Amniotic epithelial cell (primary cell): Measurements from ENCODE around the gene ZNF133.
"Not testable (repeated sequence)": the region's sequence is repeated elsewhere in the genome, so short reads cannot be mapped to it uniquely, and the experiment has no call there.

Experiments
- DNase-seq: peaks from one replicate; pipeline ENCODE4 v3.0.0-alpha.2; 2010; ENCODE audit warnings: low read depth

ZNF133 gene

DNA sequence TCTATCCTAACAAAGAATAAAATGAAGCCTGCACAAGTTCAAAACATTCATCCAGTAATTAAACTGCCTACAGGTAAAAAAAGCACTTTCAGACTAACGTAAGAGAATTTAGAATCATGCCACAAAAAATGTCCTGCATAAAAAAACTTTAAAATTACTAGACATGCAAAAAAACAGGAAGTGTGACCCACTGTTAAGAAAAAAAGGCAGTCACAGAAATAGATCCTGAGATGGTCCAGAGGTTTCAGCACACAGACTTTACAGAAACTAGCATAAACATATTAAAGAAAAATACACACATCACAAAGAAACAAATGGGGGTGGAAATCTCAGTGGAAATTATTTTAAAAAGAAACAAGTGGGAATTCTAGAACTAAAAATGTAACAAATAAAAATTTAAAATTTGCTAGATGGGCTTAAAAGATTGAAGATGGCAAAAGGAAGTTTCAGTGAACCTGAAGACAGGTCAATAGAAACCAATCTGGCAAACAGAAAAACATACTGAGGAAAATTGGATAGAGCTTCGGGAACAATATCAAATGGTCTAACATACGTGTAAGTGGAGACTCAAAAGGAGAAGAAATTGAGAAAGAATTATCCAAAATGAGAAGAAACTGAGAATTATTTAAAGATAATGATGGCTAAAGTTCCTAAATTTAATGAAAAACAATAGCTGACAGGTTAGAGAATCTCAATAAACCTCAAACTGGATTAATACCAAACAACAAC lies 3.4 kb upstream of the ZNF133 start:
- DNase-seq: peak; percentile 13

DNA sequence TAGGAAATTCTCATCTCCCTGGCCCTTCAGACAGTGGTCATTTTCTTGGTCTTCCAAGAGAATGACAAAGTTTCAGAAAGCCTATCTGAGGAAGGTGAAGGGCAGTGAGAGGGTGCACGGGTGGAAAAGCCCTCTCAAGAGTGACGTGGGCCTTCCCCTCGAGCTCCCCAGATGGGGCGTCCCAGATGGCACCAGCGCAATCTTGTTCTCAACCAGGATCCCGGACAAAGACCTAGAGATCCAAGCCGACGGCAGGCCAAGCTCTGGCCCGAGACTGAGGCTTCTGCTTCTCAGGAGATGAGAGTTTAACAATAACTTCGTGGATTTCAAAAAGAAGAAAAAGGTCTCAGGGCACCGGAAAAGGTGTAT lies 797 bp upstream of the ZNF133 start:
- DNase-seq: no peak

DNA sequence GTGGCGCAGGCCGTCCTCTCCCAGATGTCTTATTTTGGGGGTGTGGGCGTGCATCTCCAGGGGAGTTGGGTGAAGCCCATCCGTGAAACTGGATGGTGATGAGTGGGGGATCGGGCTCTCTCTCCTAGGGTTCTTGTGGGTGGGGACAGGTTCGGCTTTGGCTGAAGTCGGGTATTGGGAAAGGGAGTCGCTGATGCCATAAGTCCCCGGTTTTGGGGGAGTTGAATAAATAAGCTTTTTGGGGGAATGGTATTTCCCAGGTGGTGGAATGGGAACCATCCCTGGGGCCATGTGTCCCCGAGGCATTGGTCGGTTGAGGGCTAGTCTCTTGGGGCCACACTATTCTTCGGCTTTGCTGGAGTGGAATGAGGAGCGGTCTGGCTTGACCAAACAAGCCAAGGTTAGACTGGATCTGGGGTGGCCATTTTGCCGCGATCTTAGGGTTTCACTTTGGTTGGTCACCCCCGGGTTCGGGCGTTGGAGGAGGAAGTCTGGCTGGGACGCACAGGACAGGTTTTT lies 481 bp downstream of the ZNF133 start:
- peak; percentile 20 for DNase-seq

DNA sequence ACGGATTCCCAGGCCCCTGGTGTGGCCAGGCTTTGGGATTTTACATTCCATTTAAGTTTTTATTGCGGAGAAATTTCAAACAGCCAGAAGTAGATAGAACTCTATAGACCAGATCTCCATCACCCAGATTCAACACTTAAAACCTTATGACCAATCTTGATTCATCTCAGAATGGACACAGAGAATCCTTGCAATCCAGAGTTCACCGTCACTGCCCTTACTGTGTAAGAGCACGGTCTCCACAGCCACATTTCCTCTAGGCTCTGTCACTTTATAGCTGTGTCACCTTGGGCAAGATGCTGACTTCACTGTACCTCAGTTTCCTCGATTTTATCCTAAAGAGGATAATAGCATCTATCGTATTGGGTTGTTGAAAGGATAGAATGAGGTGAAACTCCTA lies 979 bp downstream of the ZNF133 start:
- peak; percentile 1 for DNase-seq

DNA sequence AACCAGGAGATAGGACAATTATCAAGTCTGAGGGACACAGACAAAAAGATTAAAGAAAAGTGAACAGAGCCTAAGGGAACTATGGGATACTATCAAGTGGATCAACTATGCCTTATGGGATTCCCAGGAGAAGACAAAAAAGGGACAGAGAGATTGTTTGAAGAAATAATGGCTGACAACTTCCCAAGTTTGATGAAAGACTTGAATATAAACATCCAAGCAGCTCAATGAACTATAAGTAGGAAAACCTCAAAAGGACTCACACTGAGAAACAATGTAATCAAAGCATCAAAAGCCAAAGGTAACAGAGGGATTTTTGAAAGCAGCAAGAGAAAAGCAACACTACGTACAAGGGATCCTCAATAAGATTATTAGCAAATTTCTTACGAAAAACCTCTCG lies 11.0 kb downstream of the ZNF133 start:
- DNase-seq: no peak

DNA sequence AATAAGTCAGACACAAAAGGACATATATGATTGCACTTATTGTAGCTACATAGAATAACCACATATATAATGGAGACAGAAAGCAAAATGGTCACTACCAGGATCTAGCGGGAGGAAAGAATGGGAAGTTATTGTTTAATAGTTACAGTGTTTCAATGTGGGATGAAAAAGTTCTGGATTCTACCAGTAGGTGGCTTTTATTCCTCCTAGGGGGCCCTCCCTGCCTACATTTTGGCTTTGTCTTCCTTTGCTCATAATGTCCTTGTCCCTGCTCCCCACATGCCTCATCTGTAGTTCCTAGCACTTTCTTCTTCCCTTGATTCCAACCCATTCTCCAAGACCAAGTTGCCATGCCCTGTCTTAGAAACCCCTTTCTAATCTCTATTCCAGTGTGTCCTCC lies 16.3 kb downstream of the ZNF133 start:
- DNase-seq: no peak

DNA sequence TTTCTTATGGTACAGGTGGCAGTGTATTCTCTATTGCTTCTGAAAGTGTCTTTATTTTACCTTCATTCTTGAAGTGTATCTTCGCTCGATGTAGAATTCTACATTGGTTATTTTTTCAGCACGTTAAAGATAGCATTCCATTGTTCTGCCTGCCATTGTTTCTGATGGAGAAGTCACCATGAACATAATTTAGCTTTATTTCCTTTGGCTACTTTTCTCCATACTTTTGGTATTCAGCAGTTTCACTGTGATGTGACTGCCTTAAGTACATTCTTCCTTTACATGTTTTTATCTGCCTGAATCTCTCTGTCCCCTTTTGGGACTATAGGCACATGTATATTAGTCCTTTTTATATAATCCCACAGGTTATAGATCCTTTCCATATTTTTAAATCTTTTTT lies 19.0 kb downstream of the ZNF133 start:
- DNase-seq: no peak

DNA sequence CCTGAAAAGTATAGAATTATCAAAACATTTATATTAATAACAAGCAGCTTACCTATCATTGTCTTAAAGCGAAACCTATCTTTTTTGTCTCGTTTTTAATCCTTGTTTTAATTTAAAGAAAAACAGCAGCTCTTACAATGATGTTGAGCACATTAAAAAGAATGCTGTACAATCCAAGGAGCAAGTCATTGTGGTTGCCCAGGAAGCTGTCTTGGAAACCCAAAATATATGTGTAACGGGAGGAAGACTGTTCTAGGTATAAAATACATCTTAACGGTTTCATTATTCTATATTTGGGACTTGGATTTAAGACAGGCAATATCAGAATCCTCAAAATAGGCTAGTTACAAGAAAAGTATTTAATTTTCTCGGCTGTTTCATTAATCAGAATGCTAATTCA lies 21.7 kb downstream of the ZNF133 start:
- no peak for DNase-seq

DNA sequence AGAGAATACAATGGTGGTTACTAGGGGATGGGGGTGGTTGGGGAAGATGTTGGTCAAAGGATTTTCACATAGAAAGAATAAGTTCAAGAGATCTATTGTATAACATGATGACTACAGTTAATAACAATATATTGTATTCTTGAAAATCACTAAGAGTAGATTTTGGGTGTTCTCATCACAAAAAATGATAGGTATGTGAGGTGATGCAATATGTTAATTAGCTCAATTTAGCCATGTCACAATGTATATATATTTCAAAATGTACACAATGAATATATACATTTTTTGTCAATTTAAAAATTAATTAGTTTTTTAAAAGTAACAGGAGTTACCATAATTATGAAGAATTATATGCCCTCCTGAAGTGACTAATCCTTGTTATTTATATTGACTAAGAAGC lies 22.3 kb downstream of the ZNF133 start:
- no peak for DNase-seq

DNA sequence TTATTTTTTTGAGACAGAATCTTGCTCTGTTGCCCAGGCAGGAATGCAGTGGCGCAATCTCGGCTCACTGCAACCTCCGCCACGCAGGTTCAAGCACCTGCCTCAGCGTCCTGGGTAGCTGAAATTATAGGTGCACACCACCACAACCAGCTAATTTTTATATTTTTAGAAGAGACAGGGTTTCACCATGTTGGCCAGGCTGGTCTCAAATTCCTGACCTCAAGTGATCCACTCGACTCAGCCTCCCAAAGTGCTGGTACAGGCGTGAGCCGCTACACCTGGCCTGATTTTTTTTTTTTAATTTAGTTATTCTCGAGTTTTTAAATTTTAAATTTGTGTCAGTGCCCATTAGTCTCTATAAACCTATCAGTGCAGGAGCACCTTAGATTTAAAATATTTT lies 24.4 kb downstream of the ZNF133 start:
- DNase-seq: no peak

DNA sequence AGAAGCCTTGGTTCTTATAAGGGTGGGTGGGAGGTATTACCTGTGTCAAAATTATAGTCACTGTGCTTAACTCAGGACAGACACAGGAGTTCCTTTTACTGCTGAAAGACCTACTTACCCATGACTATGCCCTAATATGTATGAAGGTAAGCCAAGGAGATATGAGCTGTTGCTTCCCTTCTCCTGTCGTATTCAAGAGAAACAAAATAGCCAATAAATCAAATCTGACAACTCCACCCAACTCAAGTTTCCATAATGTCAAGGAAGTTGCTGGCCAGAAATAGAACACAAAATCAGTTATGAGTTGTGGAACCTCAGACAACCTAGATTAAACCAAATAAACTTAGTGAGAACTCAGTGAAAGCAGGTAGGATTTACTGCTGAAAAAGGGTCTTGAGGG lies 25.1 kb downstream of the ZNF133 start:
- no peak for DNase-seq

DNA sequence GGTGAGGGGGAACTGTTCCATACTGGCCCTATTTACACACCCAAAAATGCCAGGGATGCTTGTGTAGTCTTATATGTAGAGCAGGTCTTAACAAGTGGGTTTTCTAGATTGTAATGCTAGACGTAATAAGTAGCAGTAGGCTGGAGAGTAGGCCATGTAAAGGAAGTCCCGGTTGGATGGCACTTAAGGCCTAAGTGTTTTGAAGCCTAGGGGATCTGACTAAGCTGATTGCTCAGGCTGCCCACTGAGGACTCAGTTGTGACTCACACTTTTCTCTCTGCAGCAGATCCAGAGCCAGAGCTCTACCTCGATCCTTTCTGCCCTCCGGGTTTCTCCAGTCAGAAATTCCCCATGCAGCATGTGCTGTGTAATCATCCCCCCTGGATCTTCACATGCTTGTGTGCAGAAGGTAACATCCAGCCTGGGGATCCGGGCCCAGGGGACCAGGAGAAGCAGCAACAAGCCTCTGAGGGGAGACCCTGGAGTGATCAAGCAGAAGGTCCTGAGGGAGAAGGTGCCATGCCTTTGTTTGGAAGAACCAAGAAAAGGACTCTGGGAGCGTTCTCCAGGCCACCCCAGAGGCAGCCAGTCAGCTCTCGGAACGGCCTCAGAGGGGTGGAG lies 26.6 kb downstream of the ZNF133 start:
- DNase-seq: peak; percentile 55

DNA sequence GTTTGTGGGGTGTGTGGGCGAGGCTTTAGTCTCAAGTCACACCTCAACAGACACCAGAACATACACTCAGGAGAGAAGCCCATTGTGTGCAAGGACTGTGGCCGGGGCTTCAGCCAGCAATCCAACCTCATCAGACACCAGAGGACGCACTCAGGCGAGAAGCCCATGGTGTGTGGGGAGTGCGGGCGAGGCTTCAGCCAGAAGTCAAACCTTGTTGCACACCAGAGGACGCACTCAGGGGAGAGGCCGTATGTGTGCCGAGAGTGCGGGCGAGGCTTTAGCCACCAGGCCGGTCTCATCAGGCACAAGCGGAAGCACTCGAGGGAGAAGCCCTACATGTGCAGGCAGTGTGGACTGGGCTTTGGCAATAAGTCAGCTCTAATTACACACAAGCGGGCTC lies 27.8 kb downstream of the ZNF133 start:
- no peak for DNase-seq

DNA sequence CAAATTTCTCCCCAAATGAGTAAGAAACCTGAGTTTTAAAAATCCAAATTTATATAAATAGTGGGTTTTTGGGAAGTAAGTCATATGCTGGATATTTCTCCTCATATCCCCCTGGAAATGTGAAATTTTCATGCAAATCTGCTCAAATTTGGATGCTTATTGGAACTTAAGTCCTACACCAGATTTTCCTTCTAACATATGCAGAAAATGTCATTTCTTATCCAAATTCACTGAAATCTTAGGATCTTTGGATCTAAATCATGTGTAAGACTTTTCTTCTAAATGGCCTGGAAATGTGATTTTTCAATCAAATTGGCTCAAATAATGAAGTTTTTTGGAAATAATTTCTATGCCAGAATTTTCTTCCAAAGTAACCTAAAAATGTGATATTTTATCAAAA lies 33.0 kb downstream of the ZNF133 start:
- DNase-seq: no peak

DNA sequence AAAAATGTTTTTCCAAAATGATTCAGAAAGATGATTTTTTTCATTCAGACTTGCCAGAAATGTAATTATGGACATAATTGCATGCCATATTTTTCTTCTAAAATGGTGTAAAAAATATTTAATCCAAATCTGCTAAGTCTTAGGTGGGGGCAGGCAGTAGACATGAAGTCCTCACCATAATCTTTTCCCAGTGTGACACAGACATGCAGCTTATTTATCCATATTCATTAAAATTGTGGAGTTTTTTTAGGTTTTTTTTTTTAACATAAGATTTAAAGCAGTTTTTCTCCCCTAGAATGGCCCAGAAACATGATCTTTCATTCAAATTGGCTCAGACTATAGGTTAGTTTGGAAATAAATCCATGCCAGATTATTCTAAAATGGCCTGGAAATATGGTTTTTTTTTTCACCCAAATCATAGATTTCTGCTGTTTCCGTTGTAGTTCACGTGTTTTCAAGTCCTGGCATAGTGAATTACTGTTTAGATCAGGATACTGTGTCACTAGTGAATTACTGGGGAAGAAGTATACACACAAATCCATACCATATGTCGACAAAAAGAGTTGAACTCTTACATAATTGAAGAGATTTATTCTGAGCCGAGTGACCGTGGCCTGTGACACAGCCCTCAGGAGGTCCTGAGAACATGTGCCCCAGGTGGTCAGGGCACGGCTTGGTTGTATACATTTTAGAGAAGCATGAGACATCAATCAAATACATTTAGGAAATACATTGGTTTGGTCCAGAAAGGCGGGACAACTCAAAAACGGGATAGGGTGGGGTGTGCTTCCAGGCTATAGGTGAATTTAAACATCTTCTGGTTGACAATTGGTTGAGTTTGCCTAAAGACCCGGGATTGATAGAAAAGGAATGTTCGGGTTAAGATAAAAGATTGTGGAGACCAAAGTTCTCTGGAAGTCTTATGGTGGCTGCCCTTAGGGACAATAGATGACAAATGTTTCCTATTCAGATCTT lies 33.9 kb downstream of the ZNF133 start:
- DNase-seq: no peak

DNA sequence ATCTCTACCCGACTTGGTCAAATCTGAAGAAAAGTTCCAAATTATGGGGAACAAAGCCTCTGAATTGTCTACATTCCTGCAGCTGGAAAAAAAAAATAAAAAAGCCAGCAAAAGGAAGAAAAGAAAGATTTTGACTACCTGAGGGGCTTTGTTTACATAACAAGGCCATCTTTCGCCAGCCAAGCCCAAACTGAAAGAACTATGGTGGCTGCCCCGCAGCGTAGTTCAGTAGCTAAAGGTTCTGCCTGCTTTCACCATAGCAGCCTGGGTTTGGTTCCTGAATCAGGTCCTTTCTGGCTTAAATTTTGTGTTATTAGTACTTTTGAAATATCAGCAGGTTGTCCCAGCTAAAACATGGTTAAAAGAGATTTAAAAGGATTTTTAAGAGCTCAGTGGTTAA lies 35.4 kb downstream of the ZNF133 start:
- no peak for DNase-seq

DNA sequence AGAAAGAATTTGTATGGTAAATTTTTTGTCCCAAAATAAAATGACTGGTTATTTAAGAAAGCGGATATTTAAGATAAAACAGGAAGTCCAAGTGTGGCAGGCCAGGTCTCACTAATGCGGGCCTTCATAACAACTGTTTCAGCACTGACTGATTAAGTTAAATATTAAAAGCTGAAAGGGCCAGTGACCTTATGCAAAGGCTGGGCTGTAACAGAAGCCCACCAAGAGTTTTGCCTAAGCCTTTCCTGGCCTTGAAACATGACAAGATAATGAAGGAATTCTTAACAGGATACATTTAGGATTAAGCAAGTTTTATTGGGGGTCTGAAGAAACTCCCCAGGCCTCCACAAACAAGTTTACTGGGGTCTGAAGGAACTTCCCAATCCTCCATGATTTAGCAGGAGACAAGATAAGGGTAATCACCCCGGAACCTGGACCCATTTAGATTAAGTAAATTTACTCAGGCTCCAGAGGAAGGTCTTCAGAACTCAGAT lies 36.3 kb downstream of the ZNF133 start:
- DNase-seq: no peak

DNA sequence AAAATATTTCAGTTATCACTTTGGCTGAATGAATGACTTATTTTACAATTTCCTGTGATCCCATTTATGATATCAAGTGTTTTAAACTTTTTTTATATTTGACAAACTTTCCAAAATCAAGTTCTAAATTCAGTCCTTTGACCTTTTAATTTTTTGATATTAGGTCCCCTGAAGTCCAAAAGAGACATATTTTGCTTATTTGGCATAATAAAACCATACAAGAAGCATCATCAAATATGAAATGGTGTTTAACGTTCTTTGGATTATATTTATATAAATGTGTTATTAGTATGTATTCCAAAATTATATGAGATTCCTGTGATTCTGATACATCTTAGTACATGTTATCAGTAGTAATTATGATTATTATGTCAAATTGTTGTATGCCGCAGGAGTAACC lies 38.7 kb downstream of the ZNF133 start:
- DNase-seq: no peak

DNA sequence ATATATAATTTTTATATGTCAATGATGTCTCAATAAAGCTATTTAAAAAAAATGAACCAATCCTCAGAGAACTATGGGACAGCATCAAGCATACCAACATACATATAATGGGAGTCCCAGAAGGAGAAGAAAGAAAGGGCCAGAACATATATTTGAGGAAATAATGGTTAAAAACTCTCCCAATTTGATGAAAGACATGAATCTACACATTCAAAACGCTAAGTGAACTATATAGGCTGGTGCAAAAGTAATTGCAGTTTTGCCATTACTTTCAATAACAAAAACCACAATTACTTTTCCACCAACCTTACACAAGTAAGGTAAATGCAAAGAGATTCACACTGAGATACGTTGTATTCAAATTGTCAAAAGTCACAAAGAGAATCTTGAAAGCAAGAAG lies 43.4 kb downstream of the ZNF133 start:
- no peak for DNase-seq

DNA sequence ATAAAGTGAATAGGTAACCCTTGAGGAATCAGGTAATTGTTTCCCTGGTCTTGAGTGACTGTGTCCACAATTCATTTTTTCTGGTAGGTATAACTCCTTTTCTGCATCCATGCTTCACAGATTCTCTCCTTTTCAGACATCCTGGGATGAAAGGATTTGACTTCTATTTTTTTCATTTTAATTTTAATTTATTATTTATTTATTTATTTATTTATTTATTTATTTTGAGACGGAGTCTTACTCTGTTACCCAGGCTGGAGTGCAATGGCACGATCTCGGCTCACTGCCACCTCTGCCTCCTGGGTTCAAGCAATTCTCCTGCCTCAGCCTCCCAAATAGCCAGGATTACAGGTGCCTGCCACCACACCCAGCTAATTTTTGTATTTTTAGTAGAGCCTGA lies 61.4 kb downstream of the ZNF133 start:
- DNase-seq: not testable (repeated sequence)

DNA sequence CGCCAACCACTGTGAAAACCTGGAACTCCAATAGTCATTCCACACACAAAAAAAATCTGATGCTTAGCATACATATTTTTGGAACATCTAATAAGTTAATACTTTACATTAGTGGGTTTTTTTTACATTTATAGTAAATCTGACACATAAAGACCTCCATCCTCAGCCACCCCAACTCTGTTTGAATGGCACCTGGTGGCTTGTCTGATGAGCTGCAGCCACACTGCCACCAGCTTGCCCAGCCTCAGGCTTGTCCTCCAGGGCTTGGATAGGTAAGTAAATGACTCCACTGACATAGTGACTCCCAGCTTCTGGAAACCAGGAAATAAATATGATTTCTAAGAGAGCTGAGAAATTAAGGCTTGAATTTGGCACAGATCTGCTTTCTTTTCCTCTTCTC lies 71.5 kb downstream of the ZNF133 start:
- DNase-seq: no peak

DNA sequence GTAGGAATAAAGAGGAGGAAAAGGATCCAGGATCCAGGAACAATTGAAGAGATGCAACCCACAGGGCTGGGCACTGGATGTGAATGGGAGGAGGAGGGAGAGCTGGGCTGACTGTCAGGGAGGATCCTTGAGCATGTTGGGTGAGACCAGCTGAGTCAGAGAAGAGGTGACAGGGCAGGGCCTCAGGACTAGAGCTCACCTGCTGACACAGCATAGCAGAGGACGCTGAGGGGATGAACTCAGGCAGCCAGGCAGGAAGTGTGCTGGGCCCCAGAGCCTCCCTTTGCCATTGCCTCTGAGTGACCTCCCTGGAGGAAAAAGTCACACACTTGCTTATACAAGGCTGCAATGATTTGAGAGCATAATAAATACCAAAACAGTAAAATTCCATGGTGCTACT lies 72.3 kb downstream of the ZNF133 start:
- no peak for DNase-seq

DNA sequence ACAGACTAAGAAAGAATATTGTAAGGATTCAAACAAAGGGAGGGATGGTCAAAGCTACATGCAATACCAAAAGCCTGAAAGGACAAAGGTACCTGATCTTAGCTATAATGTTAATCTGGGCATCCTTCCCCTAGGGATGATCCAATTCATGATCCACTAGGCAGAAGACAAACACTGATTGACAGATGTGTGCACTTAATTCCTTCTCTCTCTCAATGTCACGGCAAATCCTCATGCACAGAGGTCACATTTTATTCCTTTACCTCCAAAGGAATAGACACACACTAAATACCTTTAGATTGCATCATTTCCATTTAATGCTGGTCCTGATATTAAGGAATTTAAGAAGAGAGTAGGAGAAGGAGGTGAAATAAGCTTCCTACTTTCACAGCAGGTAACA lies 73.4 kb downstream of the ZNF133 start:
- DNase-seq: no peak
